Measurements from ENCODE around the gene IL1RAPL2. TPM values are rescaled to one million over a fixed set of nuclear protein-coding genes. Genes with fewer than 3 reads are reported as not detected.

The IL1RAPL2 gene
- total and polyA plus RNA-seq, 2 of the 8 experiments (the other 6 are each of a cell fraction or from before 2014, with no cell fraction given), result 0.20 to 1.3 TPM

- WGBS, 2 experiments (ENCODE audit: extremely low coverage in 1 of 2, insufficient coverage in 1 of 2, insufficient read length in 1 of 2, insufficient replicate concordance in 2 of 2, low coverage in 1 of 2, low lambda C conversion rate in 2 of 2, missing lambda C conversion rate in 1 of 2), result 100% methylated on average over 1 of the region's 1 CpG; no CpG with 5 or more reads in 1 of the 2 experiments
- no peak overlapping the region for H3K27ac ChIP-seq (ENCODE audit: low read depth, low read length)
- no peaks in the 10 kb centered on the region for H3K36me3 ChIP-seq (ENCODE audit: control insufficient read depth in 2 of 4, insufficient read depth in 4 of 4, low read length in 3 of 4)
- H3K14ac ChIP-seq (ENCODE audit: insufficient read length), result no peak overlapping the region
- no peaks in the 10 kb centered on the region for H3K23me2 ChIP-seq (ENCODE audit: low read depth, low read length)
- no peaks in the 10 kb centered on the region for H3K79me1 ChIP-seq (ENCODE audit: low read depth, low read length)
- DNase-seq (ENCODE audit: low read depth in 1 of 2, low spot score in 2 of 2), result no peak
- H3K56ac ChIP-seq (replicated peaks; ENCODE audit: insufficient read length, low read depth, low read length), result no peak overlapping the region
- H2BK5ac ChIP-seq (ENCODE audit: low read depth, low read length), result no peak overlapping the region
- H4K91ac ChIP-seq (replicated peaks; ENCODE audit: insufficient read length, low read length), result no peak overlapping the region
- H2BK12ac ChIP-seq (ENCODE audit: low read depth, low read length), result no peak overlapping the region
- H4K8ac ChIP-seq (ENCODE audit: extremely low read depth, insufficient read depth, low read length), result no peak overlapping the region
- H3K4me2 ChIP-seq (ENCODE audit: insufficient read depth in 1 of 2, low read depth in 2 of 2, low read length in 2 of 2), result no peak overlapping the region
- H2BK20ac ChIP-seq (ENCODE audit: low read length), result no peak overlapping the region
- POLR2A ChIA-PET (ENCODE audit: partially characterized antibody), result no interaction called here
- H3K79me2 ChIP-seq (ENCODE audit: control insufficient read depth in 1 of 2, insufficient read depth in 2 of 2, low read length in 2 of 2), result no peaks in the 10 kb centered on the region
- CTCF ChIA-PET (ENCODE audit: partially characterized antibody), result no interaction called here
- H3K18ac ChIP-seq (ENCODE audit: extremely low read depth, low read length), result no peak overlapping the region
- no peak for FAIRE-seq
- H3K4me3 ChIP-seq (ENCODE audit: extremely low read depth in 1 of 4, insufficient read depth in 2 of 4, low read depth in 3 of 4, low read length in 4 of 4), result no peak overlapping the region
- no peak overlapping the region for H3K23ac ChIP-seq (ENCODE audit: insufficient read length)
- no peak overlapping the region for H3K4ac ChIP-seq (replicated peaks; ENCODE audit: insufficient read length, low read depth, low read length)
- no peaks in the 10 kb centered on the region for H4K20me1 ChIP-seq (replicated peaks in 1 of 2; ENCODE audit: control insufficient read depth in 1 of 2, insufficient read depth in 2 of 2, low read length in 2 of 2)
- no peaks in the 10 kb centered on the region for H3K9me3 ChIP-seq (ENCODE audit: insufficient read depth in 2 of 2, low read depth in 1 of 2, low read length in 1 of 2)
- no peak overlapping the region for H3K9ac ChIP-seq (replicated peaks in 1 of 4; ENCODE audit: extremely low read depth in 1 of 4, low read depth in 3 of 4, low read length in 3 of 4)
- no peak overlapping the region for H2BK15ac ChIP-seq (ENCODE audit: low read length)
- no peak overlapping the region for H4K5ac ChIP-seq (ENCODE audit: insufficient read length, low read depth, low read length)
- H3K4me1 ChIP-seq (replicated peaks in 1 of 4; ENCODE audit: control insufficient read depth in 3 of 4, insufficient read depth in 4 of 4, low read length in 3 of 4), result no peaks in the 10 kb centered on the region
- H2AK5ac ChIP-seq (ENCODE audit: low read depth, low read length), result no peak overlapping the region
- H2BK120ac ChIP-seq (replicated peaks; ENCODE audit: low read depth, low read length), result no peak overlapping the region
- no peak overlapping the region for H2AFZ ChIP-seq (ENCODE audit: low read length)
- no peaks in the 10 kb centered on the region for H3K27me3 ChIP-seq (replicated peaks in 1 of 4; ENCODE audit: control insufficient read depth in 3 of 4, extremely low read depth in 1 of 4, insufficient read depth in 3 of 4, low read length in 3 of 4)
- TF ChIP-seq ASH2L (IDR thresholded peaks at IDR 0.05; ENCODE audit: low read length) (no peak), GABPA (IDR thresholded peaks at IDR 0.05; ENCODE audit: borderline replicate concordance, insufficient read depth, low read length) (no peak), NRF1 (IDR thresholded peaks at IDR 0.05; ENCODE audit: low read depth, low read length) (no peak), NANOG (IDR thresholded peaks at IDR 0.05; ENCODE audit: insufficient read depth, low read depth, low read length, poor library complexity, severe bottlenecking) (no peak), TAF1 (IDR thresholded peaks at IDR 0.05; ENCODE audit: low read depth, low read length) (no peak), RXRA (IDR thresholded peaks at IDR 0.05; ENCODE audit: insufficient read depth, low read depth, low read length) (no peak), ATF2 (IDR thresholded peaks at IDR 0.05; ENCODE audit: low read length) (no peak), POLR2A (IDR thresholded peaks at IDR 0.05; ENCODE audit: control extremely low read depth in 1 of 2, low read depth in 2 of 2, low read length in 2 of 2) (no peak), GTF2F1 (IDR thresholded peaks at IDR 0.05; ENCODE audit: borderline replicate concordance, low read depth, low read length) (no peak), TCF12 (IDR thresholded peaks at IDR 0.05; ENCODE audit: low read depth, low read length) (no peak), EZH2 (IDR thresholded peaks at IDR 0.05; ENCODE audit: low read depth, low read length, severe bottlenecking) (no peak), FOSL1 (IDR thresholded peaks at IDR 0.05; ENCODE audit: insufficient read depth, low read depth, low read length) (no peak), CREB1 (IDR thresholded peaks at IDR 0.05) (no peak), SP1 (IDR thresholded peaks at IDR 0.05; ENCODE audit: low read depth, low read length) (no peak), TEAD4 (IDR thresholded peaks at IDR 0.05; ENCODE audit: low read depth, low read length) (no peak)
Observed at GRCh38 chrX:105502336-105502735, 936.3 kb downstream of the IL1RAPL2 start.

Data from H1 (cell line).